Stimulated activated naive CD8-positive, alpha-beta T cell treated with anti-CD3 and anti-CD28 coated beads, Interleukin-15, Interleukin-2, amounts not matched to agents 100 ng/mL and 50 ng/mL, for 24 hours (primary cell): Measurements from ENCODE around the gene DNAJC10.
"Not testable (repeated sequence)": the region's sequence is repeated elsewhere in the genome, so short reads cannot be mapped to it uniquely, and the experiment has no call there.

ENCODE experiments used
- H3K27ac Mint-ChIP-seq: one replicate; pipeline ENCODE4 v1.8.0; 2021; ENCODE audit warnings: mild to moderate bottlenecking, mixed read lengths
- H3K27me3 Mint-ChIP-seq: one replicate; pipeline ENCODE4 v1.8.0; 2021; ENCODE audit warnings: mixed read lengths
- H3K36me3 Mint-ChIP-seq: one replicate; pipeline ENCODE4 v1.8.0; 2021; ENCODE audit warnings: low read depth, mixed read lengths
- H3K4me1 Mint-ChIP-seq: one replicate; pipeline ENCODE4 v1.8.0; 2021; ENCODE audit warnings: low read depth, mixed read lengths
- H3K4me3 Mint-ChIP-seq: one replicate; pipeline ENCODE4 v1.8.0; 2021; ENCODE audit warnings: mild to moderate bottlenecking, mixed read lengths
- H3K9me3 Mint-ChIP-seq: one replicate; pipeline ENCODE4 v1.8.0; 2021; ENCODE audit warnings: mixed read lengths

DNAJC10 gene

GRCh38 chr2:182715892-182716649 lies at the start of gene DNAJC10:
TSS of gene DNAJC10 (plus strand) at chr2:182716257. CDS start at chr2:182718087, 1,830 bp downstream.
- peaks cover 5% of the 10 kb centered on the region for H3K27me3 Mint-ChIP-seq
- H3K4me3 Mint-ChIP-seq = no peak within 1 kb of the TSS
- H3K4me1 Mint-ChIP-seq = peaks cover 10% of the 10 kb centered on the region
- H3K9me3 Mint-ChIP-seq = no peaks in the 10 kb centered on the region
- no peak within 1 kb of the TSS for H3K27ac Mint-ChIP-seq
- peaks cover 19% of the 10 kb centered on the region for H3K36me3 Mint-ChIP-seq

DNA sequence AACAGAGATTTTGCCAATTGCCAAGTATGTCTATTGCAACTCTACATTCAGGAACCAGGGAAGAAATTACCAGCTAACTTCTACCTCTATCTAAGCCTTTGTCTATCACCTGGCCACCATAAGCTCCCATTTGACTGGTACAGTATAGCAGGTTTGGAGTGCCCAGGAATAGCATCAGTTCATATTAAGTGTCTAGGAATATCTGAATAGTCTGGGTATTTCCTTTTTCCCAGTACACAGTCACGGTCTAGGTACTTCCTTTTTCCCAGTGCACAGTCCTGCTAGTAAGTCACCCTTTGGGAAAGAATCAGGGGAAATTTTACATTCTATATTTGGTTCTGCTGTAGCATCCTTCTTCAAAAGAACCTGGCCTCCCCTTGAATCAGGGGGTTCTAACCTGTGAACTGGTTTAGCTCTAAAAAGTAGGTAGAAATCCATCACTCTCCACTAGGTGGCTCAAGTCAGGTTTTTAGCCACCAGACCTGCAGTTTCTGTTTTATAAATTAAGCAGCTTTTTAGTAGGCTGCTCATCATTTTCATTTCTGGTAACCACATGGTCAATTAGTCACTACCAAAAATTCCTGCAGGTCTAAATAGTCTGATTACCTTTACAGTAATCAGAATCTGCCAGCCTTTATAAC lies 49.3 kb upstream of the DNAJC10 start:
- Mint-ChIP-seq H3K4me1 (peaks cover 4% of the 10 kb centered on the region), H3K36me3 (no peaks in the 10 kb centered on the region), H3K27me3 (peaks cover 2% of the 10 kb centered on the region), H3K27ac (no peak overlapping the region), H3K9me3 (no peaks in the 10 kb centered on the region), H3K4me3 (no peak overlapping the region)

- Mint-ChIP-seq H3K9me3 (no peaks in the 10 kb centered on the region), H3K4me1 (peaks cover 4% of the 10 kb centered on the region), H3K4me3 (no peak overlapping the region), H3K27ac (no peak overlapping the region), H3K36me3 (no peaks in the 10 kb centered on the region), H3K27me3 (peaks cover 4% of the 10 kb centered on the region)
Measured at GRCh38 chr2:182667315-182667695, 48.8 kb upstream of the DNAJC10 start.

GRCh38 chr2:182668671-182669070 lies 47.4 kb upstream of the DNAJC10 start:
- Mint-ChIP-seq H3K4me1 (peaks cover 4% of the 10 kb centered on the region), H3K27me3 (peaks cover 4% of the 10 kb centered on the region), H3K4me3 (no peak overlapping the region), H3K27ac (no peak overlapping the region), H3K36me3 (no peaks in the 10 kb centered on the region), H3K9me3 (no peaks in the 10 kb centered on the region)

DNA sequence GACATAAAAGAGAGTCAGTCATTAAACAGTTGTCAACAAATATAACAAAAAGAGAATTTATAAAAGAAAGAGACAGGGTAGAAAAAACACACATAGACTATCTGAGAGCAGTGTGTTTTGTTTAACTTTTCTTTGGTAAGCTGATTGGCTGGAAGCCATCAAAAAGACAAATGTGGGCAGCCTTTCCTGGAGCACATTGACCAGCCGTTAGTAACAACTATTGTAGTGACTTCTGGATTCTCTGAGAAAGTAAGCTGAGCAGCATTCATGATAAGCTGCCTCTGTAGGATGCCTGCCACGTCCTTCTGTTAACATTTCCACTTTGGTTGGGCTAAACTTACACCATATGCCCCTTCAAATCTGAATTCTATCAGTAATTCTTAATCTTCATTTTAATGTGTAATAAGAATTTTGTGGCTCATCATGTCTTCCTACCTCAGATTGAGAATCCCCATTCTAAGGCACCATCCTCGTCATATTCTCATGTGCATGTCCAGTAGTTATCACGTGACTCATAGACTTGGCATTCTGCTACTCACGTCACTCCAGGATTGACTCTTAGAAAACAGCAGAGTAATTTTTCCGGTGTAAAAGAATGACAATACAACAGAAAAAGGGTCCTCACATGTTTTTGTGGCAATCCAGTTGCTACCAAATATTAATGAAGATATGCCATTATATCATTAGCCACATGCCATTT lies 43.4 kb upstream of the DNAJC10 start:
- no peak overlapping the region for H3K4me3 Mint-ChIP-seq
- H3K36me3 Mint-ChIP-seq = no peaks in the 10 kb centered on the region
- H3K27ac Mint-ChIP-seq = no peak overlapping the region
- no peaks in the 10 kb centered on the region for H3K4me1 Mint-ChIP-seq
- peaks cover 18% of the 10 kb centered on the region for H3K27me3 Mint-ChIP-seq
- H3K9me3 Mint-ChIP-seq = peaks cover 6% of the 10 kb centered on the region

GRCh38 chr2:182680837-182681236 lies 35.2 kb upstream of the DNAJC10 start:
- no peak overlapping the region for H3K27ac Mint-ChIP-seq
- H3K36me3 Mint-ChIP-seq = no peaks in the 10 kb centered on the region
- H3K9me3 Mint-ChIP-seq = peaks cover 3% of the 10 kb centered on the region
- H3K27me3 Mint-ChIP-seq = peaks cover 13% of the 10 kb centered on the region
- H3K4me1 Mint-ChIP-seq = no peaks in the 10 kb centered on the region
- H3K4me3 Mint-ChIP-seq = no peak overlapping the region

DNA sequence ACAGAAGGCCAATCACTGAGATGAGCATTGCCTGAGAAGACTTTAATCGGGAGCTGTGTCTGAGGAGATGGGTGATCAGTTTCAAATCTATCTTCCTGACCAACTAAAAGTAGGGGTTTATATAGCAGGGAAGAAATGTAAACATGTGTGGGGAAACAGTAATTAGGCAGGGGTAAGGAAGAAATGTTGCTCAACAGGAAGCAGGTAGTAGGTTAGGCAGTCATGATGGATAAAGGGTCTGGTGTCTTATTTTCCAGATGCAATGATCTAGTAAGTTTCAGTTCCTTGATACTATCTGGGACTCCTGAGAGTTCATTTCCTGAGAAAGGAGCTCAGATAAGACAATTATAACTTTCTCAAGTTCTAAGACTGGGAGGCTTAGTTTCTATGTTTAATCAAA lies 33.8 kb upstream of the DNAJC10 start:
- Mint-ChIP-seq H3K4me1 (no peaks in the 10 kb centered on the region), H3K27ac (no peak overlapping the region), H3K9me3 (no peaks in the 10 kb centered on the region), H3K36me3 (no peaks in the 10 kb centered on the region), H3K4me3 (no peak overlapping the region), H3K27me3 (peaks cover 7% of the 10 kb centered on the region)

- H3K9me3 Mint-ChIP-seq = no peaks in the 10 kb centered on the region
- no peaks in the 10 kb centered on the region for H3K36me3 Mint-ChIP-seq
- H3K27me3 Mint-ChIP-seq = peaks cover 15% of the 10 kb centered on the region
- H3K27ac Mint-ChIP-seq = no peak overlapping the region
- H3K4me3 Mint-ChIP-seq = no peak overlapping the region
- no peaks in the 10 kb centered on the region for H3K4me1 Mint-ChIP-seq
Measured at GRCh38 chr2:182685559-182685958, 30.5 kb upstream of the DNAJC10 start.

- not testable (repeated sequence) for H3K27ac Mint-ChIP-seq, H3K4me1 Mint-ChIP-seq, H3K9me3 Mint-ChIP-seq, H3K36me3 Mint-ChIP-seq, H3K4me3 Mint-ChIP-seq
- peaks cover 15% of the 10 kb centered on the region for H3K27me3 Mint-ChIP-seq
Measured at GRCh38 chr2:182686763-182687162, 29.3 kb upstream of the DNAJC10 start.

DNA sequence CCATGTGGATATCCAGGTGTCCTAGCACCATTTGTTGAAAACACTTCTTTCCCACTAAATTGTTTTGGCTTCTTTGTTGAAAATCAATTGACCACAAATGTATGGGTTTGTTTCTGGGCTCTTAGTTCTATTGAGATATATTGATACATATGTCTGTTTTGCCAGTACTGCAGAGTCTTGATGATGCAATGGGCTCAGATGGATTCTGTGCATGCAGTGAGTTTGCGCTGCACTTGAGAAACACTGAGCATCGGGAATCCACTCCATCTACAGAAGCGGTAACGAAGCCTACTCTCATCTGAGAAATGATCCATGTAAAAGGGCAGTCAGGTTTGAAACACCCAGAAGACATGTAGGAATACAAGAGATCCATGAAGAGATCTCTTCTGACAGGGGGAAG lies 21.9 kb upstream of the DNAJC10 start:
- no peaks in the 10 kb centered on the region for H3K36me3 Mint-ChIP-seq
- no peak overlapping the region for H3K4me3 Mint-ChIP-seq
- H3K9me3 Mint-ChIP-seq = no peaks in the 10 kb centered on the region
- no peaks in the 10 kb centered on the region for H3K4me1 Mint-ChIP-seq
- H3K27me3 Mint-ChIP-seq = peaks cover 2% of the 10 kb centered on the region
- no peak overlapping the region for H3K27ac Mint-ChIP-seq

DNA sequence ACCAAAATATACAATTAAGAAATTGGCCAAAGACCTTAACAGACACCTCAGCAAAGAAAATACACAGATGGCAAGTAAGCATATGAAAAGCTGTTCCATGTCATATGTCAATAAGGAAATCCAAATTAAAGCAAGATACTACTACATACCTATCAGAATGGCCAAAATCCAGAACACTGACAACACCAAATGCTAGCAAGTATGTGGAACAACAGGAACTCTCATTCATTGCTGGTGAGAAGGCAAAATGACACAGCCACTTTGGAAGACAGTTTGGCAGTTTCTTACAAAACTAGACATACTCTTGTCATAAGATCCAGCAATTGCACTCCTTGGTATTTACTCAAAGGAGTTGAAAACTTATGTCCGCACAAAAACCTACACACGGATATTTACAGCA lies 20.3 kb upstream of the DNAJC10 start:
- H3K27ac Mint-ChIP-seq = no peak overlapping the region
- H3K4me1 Mint-ChIP-seq = no peaks in the 10 kb centered on the region
- no peaks in the 10 kb centered on the region for H3K36me3 Mint-ChIP-seq
- no peak overlapping the region for H3K4me3 Mint-ChIP-seq
- H3K27me3 Mint-ChIP-seq = peaks cover 2% of the 10 kb centered on the region
- no peaks in the 10 kb centered on the region for H3K9me3 Mint-ChIP-seq

DNA sequence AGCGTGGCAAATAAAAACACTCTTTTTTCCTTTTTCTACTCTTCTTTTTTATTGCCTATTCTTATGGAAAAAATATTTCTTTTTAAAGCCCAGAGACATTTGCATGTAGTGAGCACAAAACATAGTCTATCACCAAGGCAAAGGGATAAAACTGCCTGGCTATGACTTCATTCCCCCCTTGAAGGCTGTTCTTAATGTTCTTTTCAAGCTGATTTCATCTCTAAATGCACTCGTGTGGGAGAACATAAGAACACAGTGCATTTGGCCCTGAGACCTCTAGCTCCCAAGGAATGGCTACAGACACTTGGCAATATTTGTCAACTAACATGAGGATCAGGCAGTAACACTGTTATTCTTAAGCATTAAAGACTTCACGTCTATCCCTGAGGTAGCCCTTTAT lies 17.4 kb upstream of the DNAJC10 start:
- Mint-ChIP-seq H3K36me3 (no peaks in the 10 kb centered on the region), H3K27me3 (peaks cover 11% of the 10 kb centered on the region), H3K9me3 (no peaks in the 10 kb centered on the region), H3K4me1 (no peaks in the 10 kb centered on the region), H3K4me3 (no peak overlapping the region), H3K27ac (no peak overlapping the region)

GRCh38 chr2:182705761-182706160 lies 10.3 kb upstream of the DNAJC10 start:
- peaks cover 48% of the 10 kb centered on the region for H3K27me3 Mint-ChIP-seq
- H3K36me3 Mint-ChIP-seq = no peaks in the 10 kb centered on the region
- no peak overlapping the region for H3K27ac Mint-ChIP-seq

GRCh38 chr2:182706751-182707150 lies 9.3 kb upstream of the DNAJC10 start:
- Mint-ChIP-seq H3K36me3 (no peaks in the 10 kb centered on the region), H3K4me1 (no peaks in the 10 kb centered on the region), H3K27ac (no peak overlapping the region), H3K4me3 (no peak overlapping the region), H3K9me3 (no peaks in the 10 kb centered on the region), H3K27me3 (peaks cover 52% of the 10 kb centered on the region)

More at GRCh38 chr2:182705761-182706160, 10.3 kb upstream of the DNAJC10 start:
- no peaks in the 10 kb centered on the region for H3K4me1 Mint-ChIP-seq
- no peaks in the 10 kb centered on the region for H3K9me3 Mint-ChIP-seq
- no peak overlapping the region for H3K4me3 Mint-ChIP-seq

- H3K9me3 Mint-ChIP-seq = no peaks in the 10 kb centered on the region
- H3K27me3 Mint-ChIP-seq = peaks cover 21% of the 10 kb centered on the region
- peaks cover 10% of the 10 kb centered on the region for H3K4me1 Mint-ChIP-seq
- no peak overlapping the region for H3K4me3 Mint-ChIP-seq
- no peak overlapping the region for H3K27ac Mint-ChIP-seq
- peaks cover 9% of the 10 kb centered on the region for H3K36me3 Mint-ChIP-seq
Measured at GRCh38 chr2:182713601-182714000, 2.5 kb upstream of the DNAJC10 start.
